Erythroblast (primary cell): ENCODE results near the gene PDCD4.

Experiments
- GATA1 ChIP-seq: IDR thresholded peaks from 2 replicates; pipeline ENCODE4 v1.6.1; 2011; ENCODE audit warnings: low read depth, mild to moderate bottlenecking, control low read depth, low read length, moderate library complexity
- POLR2A ChIP-seq: IDR thresholded peaks from 2 replicates; pipeline ENCODE4 v1.6.1; 2011; ENCODE audit warnings: mild to moderate bottlenecking, low read length

DNA sequence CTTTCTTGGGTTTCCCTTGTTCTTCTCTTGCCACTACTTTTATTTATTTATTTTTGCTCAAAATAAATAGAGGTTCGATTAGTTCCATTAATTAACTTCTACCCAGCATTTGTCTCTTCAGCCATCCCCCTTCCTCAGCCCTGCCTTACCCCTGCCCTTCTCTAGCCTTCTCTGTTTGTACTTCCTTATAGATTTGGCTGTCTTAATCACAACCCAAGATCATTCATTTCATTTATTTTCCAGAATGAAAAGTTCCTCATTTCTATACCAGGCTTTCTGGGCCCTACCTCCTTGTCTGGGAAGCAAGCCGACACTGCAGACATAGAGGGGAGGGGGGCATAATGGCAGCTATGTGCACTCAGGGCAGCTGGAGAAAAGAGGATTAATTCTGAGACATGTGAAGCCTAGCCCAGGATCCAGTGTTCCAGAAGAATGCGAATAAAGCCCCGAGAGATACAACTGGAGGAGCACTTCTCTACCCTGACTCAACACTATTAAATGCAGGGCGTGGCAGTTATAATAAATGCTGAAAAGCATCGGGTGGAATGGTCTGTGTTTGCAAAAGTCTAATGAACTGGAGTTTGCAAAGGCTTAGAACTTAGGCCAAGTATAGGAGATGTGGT is 6.4 kb upstream of the PDCD4 start:
- TF ChIP-seq POLR2A (no peak), GATA1 (no peak)
